Left lung (tissue), 10 donors: ENCODE measurements around the gene TFDP1. TPM values are rescaled to one million over a fixed set of nuclear protein-coding genes. Genes with fewer than 3 reads are reported as not detected.

Experiments
- ATAC-seq: fragments of 200-7000 bp; cut with Tn5 transposase; one replicate; pipeline ENCODE4 v1.9.1; 2020; ENCODE audit warnings: moderate library complexity
- DNase-seq, 4 donors: peaks; one replicate each; pipeline ENCODE4 v3.0.0-alpha.2; 2013 to 2020
- H3K27ac ChIP-seq, 2 donors: fragments of 200-600 bp; sonication (generic) in 1 of 2; one replicate each; pipeline versions ENCODE4 v1.5.0 to v1.8.0; 2020 to 2021
- H3K27me3 ChIP-seq, 2 donors: fragments of 200-600 bp; sonication (generic) in 1 of 2; one replicate each; pipeline versions ENCODE4 v1.5.0 to v1.8.0; 2020 to 2021
- H3K36me3 ChIP-seq, 2 donors: fragments of 200-600 bp; sonication (generic) in 1 of 2; one replicate each; pipeline versions ENCODE4 v1.5.0 to v1.8.0; 2020 to 2021
- H3K4me1 ChIP-seq, 2 donors: fragments of 200-600 bp; one replicate each; pipeline ENCODE4 v1.8.0; 2021
- H3K4me3 ChIP-seq, 2 donors: fragments of 200-600 bp; sonication (generic) in 1 of 2; one replicate each; pipeline versions ENCODE4 v1.5.0 to v1.8.0; 2020 to 2021; ENCODE audit warnings: mild to moderate bottlenecking in 1 of 2
- H3K9me3 ChIP-seq, 2 donors: fragments of 200-600 bp; sonication (generic) in 1 of 2; one replicate each; pipeline versions ENCODE4 v1.5.0 to v1.8.0; 2020 to 2021
- CTCF ChIP-seq, 2 donors: fragments of 200-600 bp; sonication (generic) in 1 of 2; IDR thresholded peaks; one replicate each; pipeline versions ENCODE4 v1.5.0 to v1.8.0; 2021; ENCODE audit warnings: antibody characterized with exemption in 2 of 2
- intact Hi-C, 2 donors: fragments of 100-400 bp; cut with DNase I; formaldehyde crosslinking; loops; one replicate each; pipeline versions ENCODE4 v1.11.2 to v1.14.2; 2022
- polyA plus RNA-seq, 6 donors: library from polyadenylated mRNA; unstranded; fragments of 120-200 nt; gene quantifications; one replicate each; pipeline ENCODE4 v1.2.1, GENCODE V29; 2013; ENCODE audit not compliant: insufficient read length in 6 of 6
- total RNA-seq, 2 donors: library from RNA; stranded (reverse); fragmentation: NEBNext Ultra II Directional; extraction: Animal tissue kit (Norgen Biotek cat#: 25700); gene quantifications; one replicate each; pipeline ENCODE4 v1.2.1, GENCODE V29; 2021
- donor health status: DM: no; HTN: yes; CAD: no.
- donor health status: DM: no; HTN: no; CAD: no.

TFDP1 gene
- total and polyA plus RNA-seq, 8 donors, result 48.8 to 99.5 (median 81.7) TPM

GRCh38 chr13:113644800-113645199 is 60.2 kb downstream of the TFDP1 start:
- no peak for TF ChIP-seq CTCF (IDR thresholded peaks at IDR 0.05)
- H3K4me3 ChIP-seq, result no peak overlapping the region
- no peaks in the 10 kb centered on the region for H3K27me3 ChIP-seq
- H3K36me3 ChIP-seq, result peaks cover 0 to 23% of the 10 kb centered on the region in 2 donors
- peaks cover 6 to 18% of the 10 kb centered on the region in 2 donors for H3K4me1 ChIP-seq
- H3K27ac ChIP-seq, result no peak overlapping the region
- H3K9me3 ChIP-seq, result no peaks in the 10 kb centered on the region
- intact Hi-C loops, result no loop called here
- DNase-seq (no peak), ATAC-seq (no peak)

- peak in 1 of 4 donors; percentile 34 for DNase-seq
- Histone ChIP-seq H3K27ac (no peak overlapping the region), H3K4me1 (peaks cover 6 to 18% of the 10 kb centered on the region in 2 donors), H3K36me3 (peaks cover 0 to 17% of the 10 kb centered on the region in 2 donors), H3K4me3 (no peak overlapping the region), H3K9me3 (no peaks in the 10 kb centered on the region), H3K27me3 (no peaks in the 10 kb centered on the region)
- no peak for TF ChIP-seq CTCF (IDR thresholded peaks at IDR 0.05)
- intact Hi-C loops, result no loop called here
- peak; percentile 46 for ATAC-seq
Observed at GRCh38 chr13:113645329-113645728, 60.8 kb downstream of the TFDP1 start.

- Histone ChIP-seq H3K27me3 (no peaks in the 10 kb centered on the region), H3K4me1 (peaks cover 6 to 18% of the 10 kb centered on the region in 2 donors), H3K4me3 (no peak overlapping the region), H3K9me3 (no peaks in the 10 kb centered on the region), H3K27ac (no peak overlapping the region), H3K36me3 (peaks cover 0 to 9% of the 10 kb centered on the region in 2 donors)
- no peak for ATAC-seq
- DNase-seq, result peak in 1 of 4 donors; percentile 15
- TF ChIP-seq CTCF (IDR thresholded peaks at IDR 0.05), result no peak
- intact Hi-C loops, result no loop called here
Observed at GRCh38 chr13:113646376-113646775, 61.8 kb downstream of the TFDP1 start.

- ATAC-seq (no peak), DNase-seq (no peak)
- no peaks in the 10 kb centered on the region for H3K27me3 ChIP-seq
- intact Hi-C loops, result no loop called here
- no peak overlapping the region for H3K4me3 ChIP-seq
- peak overlapping the region; percentile 33 to 39 for H3K27ac ChIP-seq
- no peak for TF ChIP-seq CTCF (IDR thresholded peaks at IDR 0.05)
- H3K9me3 ChIP-seq, result no peaks in the 10 kb centered on the region
- peaks cover 0 to 3% of the 10 kb centered on the region in 2 donors for H3K36me3 ChIP-seq
- peaks cover 6 to 18% of the 10 kb centered on the region in 2 donors for H3K4me1 ChIP-seq
Observed at GRCh38 chr13:113646921-113647340, 62.4 kb downstream of the TFDP1 start.

GRCh38 chr13:113647351-113648215 is 63.0 kb downstream of the TFDP1 start:
- Histone ChIP-seq H3K27me3 (no peaks in the 10 kb centered on the region), H3K27ac (peak overlapping the region; percentile 33 to 70), H3K4me1 (peaks cover 6 to 18% of the 10 kb centered on the region in 2 donors), H3K4me3 (peak overlapping the region in 1 of 2 donors; percentile 6), H3K36me3 (no peaks in the 10 kb centered on the region), H3K9me3 (no peaks in the 10 kb centered on the region)
- intact Hi-C loops, result no loop called here
- ATAC-seq (peak; percentile 86), DNase-seq (peak in 3 of 4 donors; percentile 87 to 94 (median 93))
- TF ChIP-seq CTCF (IDR thresholded peaks at IDR 0.05), result no peak
